Measurements from ENCODE around the gene SETBP1.

The SETBP1 gene

DNA sequence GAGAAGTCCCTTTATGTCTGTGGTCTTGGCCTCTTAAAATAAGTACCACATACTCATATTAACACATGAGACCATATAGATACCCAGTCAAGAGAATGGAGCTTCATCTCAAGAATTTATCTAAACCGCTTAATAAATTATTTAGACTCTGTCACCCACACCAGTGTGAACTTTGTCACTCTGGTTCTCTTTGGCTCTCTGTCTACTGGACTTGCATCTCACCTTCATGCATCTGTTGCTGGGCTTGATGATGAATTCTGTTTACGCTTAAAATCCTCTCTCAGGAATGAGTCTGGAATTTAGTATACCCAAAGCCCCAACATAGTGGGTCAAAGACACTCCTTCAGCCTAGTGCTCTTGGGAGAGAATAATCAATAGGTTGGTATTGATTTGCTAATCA lies 73.9 kb downstream of the SETBP1 start:
- in situ Hi-C loops (cut with MboI; ENCODE audit: low sequenced_read_pairs), result no loop called here

DNA sequence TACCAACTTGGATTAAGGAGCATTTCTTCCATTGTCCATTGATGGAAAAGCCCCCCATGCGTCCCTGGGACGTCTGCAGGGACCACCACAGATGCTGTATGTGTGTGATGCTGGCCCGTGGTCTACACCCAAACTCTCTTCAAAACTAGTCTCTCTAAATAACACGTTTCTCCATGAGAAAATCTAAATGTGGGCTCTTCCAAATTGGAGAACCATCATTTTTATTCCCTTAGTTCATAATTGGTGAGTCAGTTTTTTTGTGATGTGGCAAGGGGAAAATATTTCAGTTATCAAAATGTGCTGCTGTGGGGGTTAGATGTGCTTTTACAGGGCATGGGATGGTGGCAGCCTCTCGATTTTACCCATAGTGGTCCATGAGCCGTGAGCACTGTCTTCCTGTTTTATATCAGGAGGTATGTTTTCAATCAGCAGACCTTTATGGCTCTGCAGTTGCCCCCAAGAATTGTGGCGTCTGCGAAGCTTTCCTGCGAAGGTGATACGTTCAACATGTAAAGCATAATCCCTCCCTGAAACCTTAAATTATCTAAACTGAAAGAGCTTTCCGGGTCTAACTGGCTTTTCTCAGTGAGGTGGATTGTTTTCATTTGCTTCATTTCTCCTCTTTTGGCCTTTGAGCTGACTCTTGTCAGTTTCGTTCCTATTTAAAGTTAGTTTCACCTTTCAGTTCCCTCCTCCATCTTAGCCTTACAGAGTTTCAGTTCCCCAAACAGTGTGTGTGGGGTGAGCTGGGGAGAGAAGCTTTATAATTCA lies 78.4 kb downstream of the SETBP1 start:
- in situ Hi-C loops (cut with MboI; ENCODE audit: low sequenced_read_pairs), result no loop called here

DNA sequence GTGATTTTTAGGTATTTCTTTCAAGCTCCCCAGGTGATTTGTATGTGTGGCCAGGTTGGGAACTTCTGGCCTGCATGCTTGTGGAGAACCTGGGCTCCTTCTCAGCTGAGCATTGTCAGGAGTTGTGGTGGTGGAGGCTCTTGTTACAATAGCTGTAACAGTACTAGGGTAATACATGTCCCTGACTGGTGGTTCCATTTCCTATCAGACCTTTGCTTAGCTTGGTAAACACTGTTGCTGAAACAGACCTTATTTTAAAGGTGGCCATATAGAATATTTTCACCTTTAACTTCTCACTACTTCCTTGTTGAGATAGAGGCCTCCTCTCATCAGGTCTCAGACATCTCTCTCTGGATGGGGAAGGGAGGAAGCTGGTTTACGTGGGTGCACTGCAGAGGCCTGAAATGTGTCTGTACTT lies 79.2 kb downstream of the SETBP1 start:
- in situ Hi-C loops (cut with MboI; ENCODE audit: low sequenced_read_pairs), result no loop called here

DNA sequence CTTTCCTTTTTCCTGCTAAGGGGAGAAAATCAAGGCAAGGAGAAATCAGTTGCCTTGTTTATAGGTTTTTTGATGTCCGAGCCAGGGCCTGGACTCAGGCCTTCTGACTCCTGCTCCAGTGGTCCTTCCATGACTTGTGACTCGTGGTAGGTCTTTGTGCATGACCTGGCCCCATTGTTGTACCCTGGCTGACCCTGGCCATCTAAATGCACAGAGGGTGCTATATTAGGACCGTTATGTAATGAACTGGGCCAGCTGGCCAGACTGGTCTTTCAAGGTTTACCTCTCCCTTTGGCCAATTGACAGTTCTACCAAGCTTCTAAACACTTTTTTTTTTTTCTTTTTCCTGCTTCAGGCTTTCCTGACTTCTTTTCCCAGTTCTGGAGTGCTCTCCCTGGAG lies 81.1 kb downstream of the SETBP1 start:
- in situ Hi-C loops (cut with MboI; ENCODE audit: low sequenced_read_pairs), result no loop called here

DNA sequence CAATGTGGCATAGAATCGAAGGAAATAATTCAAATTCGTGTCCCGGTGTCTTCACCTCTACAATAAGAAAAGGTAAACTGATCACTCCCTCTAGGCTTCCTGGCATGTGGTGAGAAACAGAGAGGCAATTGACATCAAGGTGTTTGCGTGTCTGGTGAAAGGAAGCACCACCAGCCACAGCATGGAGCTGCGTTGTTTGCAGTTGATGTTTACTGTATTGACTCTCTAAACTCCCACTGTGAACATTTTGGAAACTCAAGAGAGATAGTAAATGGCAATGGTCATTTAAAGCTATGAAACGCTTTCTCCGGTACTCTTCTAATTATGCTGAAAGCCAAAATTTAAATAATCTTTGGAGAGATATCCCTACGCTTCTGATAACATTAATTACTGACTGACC lies 82.6 kb downstream of the SETBP1 start:
- in situ Hi-C loops (cut with MboI; ENCODE audit: low sequenced_read_pairs), result no loop called here

DNA sequence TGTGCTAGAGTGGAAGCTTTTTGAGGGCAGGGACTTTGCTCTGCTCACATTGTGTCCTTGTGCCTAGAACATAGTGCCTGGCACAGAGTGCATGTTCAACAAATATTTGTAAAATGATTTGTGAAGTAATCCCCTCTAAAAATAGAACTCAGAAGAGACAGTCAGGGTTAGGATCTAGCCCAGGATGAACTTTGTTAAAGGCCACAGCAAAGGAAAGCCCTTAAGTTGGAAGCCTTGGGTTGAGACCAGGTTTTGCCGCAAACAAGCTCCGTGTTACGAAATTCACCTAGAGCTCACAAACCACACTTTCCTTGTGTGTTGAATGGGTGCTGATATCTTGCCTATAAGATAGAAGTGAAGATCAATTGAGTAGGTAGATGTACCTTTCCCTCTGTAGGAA lies 84.2 kb downstream of the SETBP1 start:
- in situ Hi-C loops (cut with MboI; ENCODE audit: low sequenced_read_pairs), result no loop called here

DNA sequence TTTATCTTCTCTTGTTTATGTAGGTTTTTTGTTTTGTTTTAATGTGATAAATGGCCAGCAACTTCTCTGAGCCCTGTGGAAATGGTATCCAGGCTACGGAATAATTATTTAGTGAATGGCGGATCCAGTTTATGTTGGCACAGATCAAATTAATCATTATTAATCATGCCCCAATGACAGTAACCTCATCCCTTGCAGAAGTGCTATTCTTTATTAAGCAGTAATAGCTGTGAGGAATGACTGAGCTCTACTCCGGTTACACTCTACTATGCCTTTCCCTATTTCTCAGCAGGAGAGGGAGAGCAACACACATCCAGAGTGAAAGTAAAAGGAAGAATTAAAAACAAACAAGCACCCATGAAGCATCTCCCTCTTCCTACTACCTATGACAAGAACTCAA lies 84.8 kb downstream of the SETBP1 start:
- in situ Hi-C loops (cut with MboI; ENCODE audit: low sequenced_read_pairs), result no loop called here

DNA sequence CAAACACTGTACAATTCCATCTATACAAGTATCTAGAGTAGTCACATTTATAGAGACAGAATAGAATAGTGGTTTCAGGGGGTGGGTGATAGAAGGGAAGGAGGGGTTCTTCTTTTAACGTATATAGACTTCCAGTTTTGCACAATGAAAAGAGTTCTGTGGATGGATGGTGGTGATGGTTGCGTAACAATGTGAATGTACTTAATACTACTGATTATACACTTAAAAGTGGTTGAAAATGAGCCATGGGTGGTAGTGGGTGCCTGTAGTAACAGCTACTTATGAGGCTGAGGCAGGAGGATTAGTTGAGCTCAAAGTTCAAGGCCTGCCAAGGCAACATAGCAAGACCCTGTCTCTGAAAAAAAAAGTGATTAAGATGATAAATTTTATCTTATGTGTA lies 85.8 kb downstream of the SETBP1 start:
- in situ Hi-C loops (cut with MboI; ENCODE audit: low sequenced_read_pairs), result no loop called here

DNA sequence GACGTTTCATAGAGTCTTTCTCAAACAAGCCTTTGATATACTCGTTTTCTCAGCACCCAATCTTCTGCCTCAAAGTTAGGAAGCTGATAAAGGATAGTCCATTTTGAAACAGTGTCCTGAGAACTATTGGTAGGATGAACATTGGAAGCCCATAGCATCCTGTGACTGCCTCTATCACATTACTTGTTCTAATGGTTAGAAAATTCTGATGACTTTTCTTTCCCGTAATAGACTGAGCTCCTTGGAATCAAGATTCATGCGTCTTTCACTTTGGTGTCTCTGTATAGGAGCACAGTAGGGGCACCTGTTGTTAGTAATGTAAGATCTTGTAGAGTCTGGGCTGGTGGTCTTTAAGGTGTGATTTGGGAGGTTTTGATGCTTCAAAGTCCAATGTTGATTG lies 87.1 kb downstream of the SETBP1 start:
- in situ Hi-C loops (cut with MboI; ENCODE audit: low sequenced_read_pairs), result no loop called here

DNA sequence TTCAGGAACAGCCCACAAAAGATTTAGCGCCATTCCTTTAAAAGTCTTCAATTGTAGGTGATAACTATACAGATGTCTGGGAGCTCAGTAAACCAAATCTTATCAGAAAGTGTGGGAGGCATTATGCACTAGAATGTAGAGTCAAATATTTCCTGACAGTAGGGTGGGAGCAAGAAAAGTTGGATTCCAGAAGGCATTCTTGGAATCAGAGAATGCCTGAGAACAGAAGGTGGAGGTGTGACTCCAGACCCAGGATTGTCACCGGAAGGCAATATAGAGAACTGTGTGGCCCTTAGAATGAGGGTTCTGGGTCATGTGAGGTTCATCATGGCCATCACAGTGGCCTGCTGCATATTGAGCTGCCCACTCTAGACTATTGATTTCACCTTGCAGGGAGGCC lies 90.0 kb downstream of the SETBP1 start:
- in situ Hi-C loops (cut with MboI; ENCODE audit: low sequenced_read_pairs), result no loop called here

DNA sequence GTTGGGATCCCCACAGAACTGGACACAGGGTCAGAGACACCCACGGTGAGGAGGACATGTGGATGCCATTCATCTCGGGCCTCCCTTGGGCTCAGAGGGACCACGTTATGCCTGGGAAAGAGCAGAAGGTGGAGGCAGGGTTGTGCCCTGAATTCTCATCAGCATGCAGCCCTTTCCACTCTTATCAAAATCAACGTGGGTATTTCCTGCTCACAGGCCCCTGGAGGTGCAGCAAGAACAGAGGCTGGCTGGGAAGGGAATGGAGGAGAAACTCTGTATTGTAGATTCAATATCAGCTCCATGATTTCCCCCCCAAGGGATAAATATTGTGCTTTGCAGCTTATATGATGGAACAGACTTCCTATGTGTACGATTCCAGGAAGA lies 90.9 kb downstream of the SETBP1 start:
- in situ Hi-C loops (cut with MboI; ENCODE audit: low sequenced_read_pairs), result no loop called here

DNA sequence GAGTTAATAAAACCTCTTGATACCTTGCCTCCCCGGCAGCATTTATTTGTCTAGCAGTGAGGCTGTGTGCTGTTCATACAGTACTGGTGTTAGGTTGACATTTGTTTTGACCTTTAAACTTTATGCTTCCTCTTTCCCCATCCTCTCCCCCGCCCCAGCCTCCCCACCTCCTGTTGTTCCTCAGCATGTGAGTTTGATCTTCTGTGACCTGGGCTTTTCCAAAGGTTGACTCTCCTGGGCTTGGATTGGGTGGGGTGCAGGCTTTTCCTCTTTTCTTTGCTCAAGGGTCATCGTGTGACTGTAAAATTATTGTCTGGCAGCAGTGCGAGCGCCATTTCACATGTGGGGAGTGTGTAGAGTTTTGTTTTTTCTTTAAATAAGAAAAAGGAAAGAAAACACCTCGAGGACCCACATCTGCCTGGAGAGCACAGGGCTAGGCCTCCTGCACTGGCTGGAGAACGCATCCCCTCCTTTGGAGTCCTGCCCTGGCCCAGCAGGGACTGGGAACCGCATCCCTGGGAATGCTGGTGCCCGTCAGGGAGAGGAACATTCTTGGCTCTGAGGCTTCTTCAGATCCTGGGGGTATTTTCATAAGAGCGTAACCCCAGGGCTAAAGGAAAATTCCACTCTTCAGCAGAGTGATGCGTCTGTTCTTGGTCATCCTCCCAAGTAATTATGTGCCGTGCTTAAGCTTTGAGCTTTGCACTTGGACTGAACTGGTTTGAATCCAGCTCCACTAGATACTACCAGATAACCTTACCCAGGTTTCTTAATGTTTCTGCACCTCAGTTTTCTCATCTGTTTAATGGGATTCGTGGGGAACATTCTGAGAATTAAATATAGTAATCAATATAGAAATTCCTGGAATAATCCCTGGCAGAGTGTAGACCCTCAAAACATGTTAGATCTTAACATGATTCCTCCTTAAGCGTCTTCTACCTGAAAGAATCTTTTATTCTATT lies 91.5 kb downstream of the SETBP1 start:
- in situ Hi-C loops (cut with MboI; ENCODE audit: low sequenced_read_pairs), result no loop called here

DNA sequence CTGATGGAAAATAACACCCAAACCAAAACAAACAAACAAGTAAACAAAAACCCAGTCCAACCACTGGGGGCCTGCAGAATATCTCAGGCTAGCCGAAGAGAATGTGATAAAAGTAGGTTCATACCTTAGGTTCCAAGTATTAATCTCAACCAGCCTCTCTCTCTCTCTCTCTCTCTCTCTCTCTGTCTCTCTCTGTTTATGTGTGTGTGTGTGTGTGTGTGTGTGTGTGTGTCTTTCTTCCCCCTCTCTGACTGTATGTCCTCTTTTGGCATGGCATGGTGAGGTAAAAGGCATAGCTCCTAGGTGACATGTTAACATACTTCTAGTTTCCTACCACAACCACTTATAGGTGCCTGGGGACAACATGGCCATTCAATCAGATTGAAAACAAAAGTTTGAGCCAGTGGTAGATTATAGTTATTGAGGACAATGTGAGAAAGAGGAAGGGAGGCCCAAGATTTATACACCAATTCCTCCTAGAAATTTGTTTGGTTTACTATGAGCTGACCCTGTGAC lies 93.0 kb downstream of the SETBP1 start:
- in situ Hi-C loops (cut with MboI; ENCODE audit: low sequenced_read_pairs), result no loop called here

DNA sequence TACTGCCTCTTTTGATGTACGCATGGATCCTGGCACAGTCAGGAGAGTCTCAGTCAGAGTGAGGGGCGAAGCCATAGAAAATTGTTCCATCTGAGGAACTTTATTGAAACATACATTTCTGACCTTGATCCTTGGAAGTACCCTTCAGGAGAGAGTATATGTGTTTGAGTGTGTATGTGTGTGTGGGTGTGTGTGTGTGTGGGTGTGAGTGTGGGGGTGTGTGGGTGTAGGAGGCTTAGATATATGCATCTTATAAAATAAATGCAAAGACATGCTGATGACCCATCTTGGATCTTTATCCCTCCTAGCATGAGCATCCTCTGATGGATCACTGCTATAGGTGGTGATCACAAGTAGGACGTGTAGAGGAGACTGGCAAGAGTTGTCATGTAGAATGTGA lies 93.5 kb downstream of the SETBP1 start:
- in situ Hi-C loops (cut with MboI; ENCODE audit: low sequenced_read_pairs), result no loop called here

DNA sequence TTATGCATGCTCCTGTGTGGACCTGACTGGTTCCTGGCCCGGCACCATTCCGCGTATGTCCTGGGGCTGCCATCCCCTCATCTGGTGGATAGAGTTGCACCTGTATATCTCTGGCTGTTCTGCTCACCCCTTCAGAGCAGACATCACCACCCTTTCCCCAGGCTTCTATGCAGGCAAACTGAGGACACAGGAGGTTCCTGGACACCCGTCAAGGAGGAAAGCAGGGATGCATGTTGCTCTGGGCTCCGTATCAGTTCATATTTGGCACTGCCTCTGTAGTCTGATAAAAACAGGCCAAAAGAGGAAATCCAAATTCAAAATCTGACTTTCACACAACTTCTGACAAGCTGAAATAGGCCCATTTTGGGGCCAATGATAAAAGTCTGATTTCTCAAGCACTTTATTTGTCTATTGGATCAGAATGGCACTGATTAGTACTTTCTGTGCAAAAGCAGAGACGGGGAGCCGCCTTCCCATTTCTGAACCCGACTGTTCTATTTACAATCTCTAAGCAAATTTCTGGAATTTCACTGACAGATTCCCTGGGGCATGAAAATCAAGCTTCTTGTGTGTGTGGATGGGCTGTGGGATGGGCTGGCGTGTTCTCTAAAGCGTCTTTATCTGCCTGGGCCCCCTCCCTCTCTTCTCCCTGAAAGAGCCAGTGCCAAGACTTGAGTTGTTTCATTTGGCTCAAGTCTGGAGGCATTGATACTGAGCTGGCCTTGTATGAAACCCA lies 96.9 kb downstream of the SETBP1 start:
- in situ Hi-C loops (cut with MboI; ENCODE audit: low sequenced_read_pairs), result no loop called here

DNA sequence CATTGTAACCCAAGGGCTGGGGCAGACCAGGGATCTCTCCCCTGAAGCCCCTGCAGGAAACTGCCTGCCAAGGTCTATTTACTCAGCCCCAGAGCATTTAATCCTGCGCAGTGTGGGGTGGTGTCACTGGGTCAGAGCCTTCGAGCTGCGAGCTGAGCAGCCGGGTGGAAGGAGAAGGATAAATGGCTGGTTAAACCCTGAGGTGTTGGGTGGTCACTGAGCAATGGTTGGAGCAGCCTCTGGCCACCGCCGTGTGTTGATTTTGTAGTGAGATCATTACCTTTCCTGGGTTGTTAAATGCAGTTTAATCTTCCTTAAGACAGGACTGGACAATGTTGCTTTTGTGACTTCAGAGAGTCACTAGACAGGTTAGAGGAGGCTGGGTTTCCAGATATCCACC lies 98.1 kb downstream of the SETBP1 start:
- in situ Hi-C loops (cut with MboI; ENCODE audit: low sequenced_read_pairs), result no loop called here

DNA sequence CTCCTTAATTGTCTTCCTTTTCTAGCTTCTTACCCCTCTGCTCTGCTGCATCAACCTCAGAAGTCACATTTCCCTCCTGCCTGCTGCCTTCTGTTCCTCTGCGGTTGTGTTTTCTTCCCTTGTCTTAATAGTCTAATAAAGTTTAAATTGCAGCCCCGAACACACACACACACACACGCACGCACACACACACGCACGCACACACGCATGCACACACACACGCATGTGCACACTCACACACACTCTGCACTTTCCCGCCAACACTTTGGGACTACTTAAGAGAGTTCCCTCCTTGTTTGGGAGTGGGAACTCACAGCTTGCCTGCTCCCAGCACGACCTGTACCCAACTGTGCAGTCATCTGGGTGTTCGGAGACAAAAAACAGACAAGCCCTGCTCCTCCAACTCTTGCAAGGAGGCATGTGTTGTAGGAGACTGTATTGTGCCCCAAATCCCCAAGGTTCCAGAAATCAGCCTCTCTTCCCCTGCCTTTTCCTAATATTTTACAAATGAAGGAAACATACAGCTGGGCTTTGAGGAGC lies 99.1 kb downstream of the SETBP1 start:
- in situ Hi-C loops (cut with MboI; ENCODE audit: low sequenced_read_pairs), result no loop called here

DNA sequence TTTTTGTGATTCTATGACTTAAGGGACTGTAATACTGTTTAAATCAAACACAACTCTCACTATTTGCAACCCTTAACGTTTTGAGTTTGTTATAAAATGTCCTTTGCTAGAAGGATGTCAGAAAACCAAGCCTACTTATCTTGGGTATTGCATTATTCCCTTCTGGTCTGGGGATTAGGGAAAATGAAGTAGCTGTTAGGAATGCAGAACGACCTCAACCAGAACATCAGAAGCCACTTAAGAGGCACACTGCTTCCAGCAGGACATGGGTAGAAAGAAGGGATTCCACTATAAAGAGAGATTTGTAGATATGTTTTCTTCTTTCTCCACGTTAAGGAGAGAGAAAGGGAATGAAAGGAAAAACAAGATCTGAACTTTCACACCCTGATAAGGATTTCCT lies 101.2 kb downstream of the SETBP1 start:
- in situ Hi-C loops (cut with MboI; ENCODE audit: low sequenced_read_pairs), result no loop called here

DNA sequence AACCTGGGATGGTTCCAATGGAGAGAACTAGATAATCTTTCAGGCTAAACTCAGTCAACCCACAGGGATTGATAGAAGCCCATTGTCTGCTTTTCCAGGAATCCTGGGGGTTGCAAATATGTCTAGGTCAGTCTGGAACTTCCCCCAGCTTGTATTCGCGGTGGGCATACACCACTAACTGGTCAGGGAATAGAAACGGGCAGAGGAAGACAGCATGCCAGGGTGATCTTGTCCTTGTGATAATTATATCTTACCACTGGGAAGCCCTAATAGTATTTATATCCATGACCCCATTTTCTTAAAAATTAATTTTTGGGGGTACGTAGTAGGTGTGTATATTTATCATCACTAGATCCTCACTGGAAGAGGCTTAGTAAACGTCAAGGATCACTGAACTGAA lies 101.9 kb downstream of the SETBP1 start:
- in situ Hi-C loops (cut with MboI; ENCODE audit: low sequenced_read_pairs), result no loop called here

DNA sequence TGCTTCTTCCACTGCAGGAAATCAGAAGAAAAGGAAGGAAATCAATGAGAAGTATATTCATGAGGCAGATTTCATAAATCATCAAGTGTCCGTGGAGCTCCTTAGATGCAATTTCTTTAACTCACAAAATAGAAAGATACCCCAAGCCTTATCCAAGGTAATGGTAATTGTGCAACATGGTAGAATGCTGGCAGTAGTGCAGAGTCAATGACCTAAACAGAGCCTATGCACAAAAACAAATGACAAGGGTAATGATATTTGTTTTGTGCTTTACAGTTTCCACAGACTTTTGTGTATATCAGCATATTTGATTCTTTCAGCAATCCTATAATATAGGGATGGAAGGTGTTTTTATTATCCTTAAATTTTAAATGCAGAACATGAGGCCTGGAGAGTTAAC lies 102.7 kb downstream of the SETBP1 start:
- in situ Hi-C loops (cut with MboI; ENCODE audit: low sequenced_read_pairs), result no loop called here

DNA sequence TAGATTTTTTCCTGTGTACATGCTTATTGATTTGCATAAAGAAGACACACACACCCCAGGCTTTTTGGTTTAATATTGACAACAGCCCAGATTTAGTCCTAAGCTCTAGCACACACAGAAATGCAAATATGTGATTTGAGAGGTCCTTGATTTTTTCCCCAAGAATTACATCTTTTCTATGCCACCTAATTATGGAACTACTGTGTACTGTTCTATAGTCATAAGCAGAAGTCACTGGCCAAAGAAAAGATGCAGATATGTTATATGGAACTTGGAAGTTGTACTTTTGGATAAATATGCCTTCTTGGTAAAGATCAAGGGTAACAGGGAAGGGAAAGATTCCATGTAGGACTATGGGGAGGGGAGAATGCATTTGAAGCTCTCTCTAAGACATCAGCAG lies 105.6 kb downstream of the SETBP1 start:
- in situ Hi-C loops (cut with MboI; ENCODE audit: low sequenced_read_pairs), result no loop called here

Data from HL-60/S4 treated with phorbol 12-myristate 13-acetate at 8.2 ng/mL for 4 days and 3 days (cell line).